HCT116 (cell line): Measurements from ENCODE around the gene MTMR6. TPM values are rescaled to one million over a fixed set of nuclear protein-coding genes. Genes with fewer than 3 reads are reported as not detected.

Experiments used
- ATAC-seq: fragments of 200-7000 bp; cut with Tn5 transposase; 2 replicates; pipeline ENCODE4 v1.9.1; 2020; ENCODE audit warnings: mild to moderate bottlenecking, moderate library complexity
- BruUV-seq: library from RNA; stranded (reverse); fragments of 400-500 nt; replicated peaks from 2 replicates; lab custom pipeline; 2021; lab: Mats Ljungman, UMichigan
- CTCF ChIA-PET: fragments of 300-600 bp; sonication (Branson Sonifier 250); formaldehyde crosslinking; loops from one replicate; lab custom pipeline; 2021; ENCODE audit warnings: antibody characterized with exemption; lab: Charles Lee
- POLR2A ChIA-PET: fragments of 300-600, 350-600 bp; sonication (Branson Sonifier 250); formaldehyde crosslinking; loops from one replicate; lab custom pipeline; 2021; ENCODE audit warnings: antibody characterized with exemption; lab: Charles Lee
- RAD21 ChIA-PET, 2 experiments: fragments of 300-600 bp; sonication (Branson Sonifier 250); formaldehyde crosslinking; loops; one replicate each; lab custom pipeline; 2023; ENCODE audit warnings: low total read pairs in 2 of 2; ENCODE audit not compliant: uncharacterized antibody in 2 of 2, unreplicated experiment in 2 of 2, low non-redundant PET in 1 of 2; lab: Charles Lee
- DNase-seq: peaks from one replicate; pipeline ENCODE4 v3.0.0-alpha.2; 2010; ENCODE audit warnings: low read depth, low spot score
- H2AFZ ChIP-seq: fragments of 200-600 bp; shearing (Covaris generic), sonication (generic); 2 replicates; pipeline ENCODE4 v1.6.1; 2017; ENCODE audit warnings: low read depth, mixed run types, mixed read lengths, antibody characterized with exemption, low read length; ENCODE audit not compliant: poor library complexity, severe bottlenecking
- H3K27ac ChIP-seq: 2 replicates; pipeline ENCODE4 v1.5.1; 2012; ENCODE audit warnings: low read depth, low read length
- H3K27me3 ChIP-seq: fragments of 200-600 bp; sonication (generic); 2 replicates; pipeline ENCODE4 v1.6.1; 2016; ENCODE audit warnings: mixed run types, low read length, mixed read lengths; ENCODE audit not compliant: insufficient read depth
- H3K36me3 ChIP-seq, 2 experiments: fragments of 200-500 bp in 1 of 2; fragments of 200-600 bp in 1 of 2; sonication (Bioruptor generic) in 1 of 2; sonication (generic) in 1 of 2; 2 replicates each; pipeline versions ENCODE4 v1.5.1 to v1.6.1; 2014 to 2016; ENCODE audit warnings: low read length in 2 of 2, inconsistent platforms in 1 of 2, mixed read lengths in 1 of 2, mixed run types in 1 of 2; ENCODE audit not compliant: insufficient read depth in 2 of 2, control insufficient read depth in 1 of 2
- H3K4me1 ChIP-seq, 2 experiments: fragments of 200-600 bp in 1 of 2; sonication (generic) in 1 of 2; 2 replicates each; pipeline versions ENCODE4 v1.5.1 to v1.6.1; 2012 to 2017; ENCODE audit warnings: low read length in 2 of 2, inconsistent platforms in 1 of 2, mild to moderate bottlenecking in 1 of 2, mixed read lengths in 1 of 2, mixed run types in 1 of 2, moderate library complexity in 1 of 2; ENCODE audit not compliant: insufficient read depth in 2 of 2, control insufficient read depth in 1 of 2
- H3K4me2 ChIP-seq: fragments of 200-600 bp; sonication (generic); 2 replicates; pipeline ENCODE4 v1.6.1; 2017; ENCODE audit warnings: mixed run types, low read length, mixed read lengths
- H3K4me3 ChIP-seq, 2 experiments: fragments of 200-600 bp in 1 of 2; sonication (generic) in 1 of 2; replicated peaks in 1 of 2; 2 replicates each; pipeline ENCODE4 v1.5.1; 2011 to 2016; ENCODE audit warnings: low read length in 2 of 2, control low read depth in 1 of 2, low read depth in 1 of 2, mild to moderate bottlenecking in 1 of 2, mixed read lengths in 1 of 2, mixed run types in 1 of 2
- H3K79me2 ChIP-seq: fragments of 200-600 bp; sonication (generic); 2 replicates; pipeline ENCODE4 v1.6.1; 2017; ENCODE audit warnings: mild to moderate bottlenecking, mixed run types, low read length, moderate library complexity, mixed read lengths; ENCODE audit not compliant: insufficient read depth
- H3K9ac ChIP-seq: fragments of 200-600 bp; sonication (generic); 2 replicates; pipeline ENCODE4 v1.6.1; 2016; ENCODE audit warnings: low read length, mixed read lengths
- H3K9me2 ChIP-seq: fragments of 200-600 bp; sonication (generic), shearing (Covaris generic); 2 replicates; pipeline ENCODE4 v1.6.1; 2017; ENCODE audit warnings: mixed run types, mild to moderate bottlenecking, moderate library complexity; ENCODE audit not compliant: insufficient read depth
- H3K9me3 ChIP-seq, 2 experiments: fragments of 200-500 bp in 1 of 2; fragments of 200-600 bp in 1 of 2; sonication (Bioruptor generic) in 1 of 2; sonication (generic) in 1 of 2; 2 replicates each; pipeline ENCODE4 v1.6.1; 2014 to 2017; ENCODE audit warnings: low read length in 2 of 2, mixed read lengths in 2 of 2, inconsistent platforms in 1 of 2, low read depth in 1 of 2, mild to moderate bottlenecking in 1 of 2, mixed run types in 1 of 2, moderate library complexity in 1 of 2; ENCODE audit not compliant: control insufficient read depth in 1 of 2, insufficient read depth in 1 of 2
- H4K20me1 ChIP-seq: fragments of 200-600 bp; sonication (generic), shearing (Covaris generic); 2 replicates; pipeline ENCODE4 v1.6.1; 2017; ENCODE audit warnings: mixed run types, mild to moderate bottlenecking, moderate library complexity; ENCODE audit not compliant: insufficient read depth
- ATF3 ChIP-seq: IDR thresholded peaks from 2 replicates; pipeline ENCODE4 v1.6.1; 2012
- CEBPB ChIP-seq: IDR thresholded peaks from 2 replicates; pipeline ENCODE4 v1.6.1; 2012; ENCODE audit warnings: low read depth
- CTCF ChIP-seq, 3 experiments: fragments of 200-600 bp in 1 of 3; sonication (generic) in 1 of 3; IDR thresholded peaks in 2 of 3; conservative IDR thresholded peaks in 1 of 3; 2 replicates each; pipeline ENCODE4 v1.5.1; 2012 to 2017; ENCODE audit warnings: low read depth in 2 of 3, low read length in 2 of 3, antibody characterized with exemption in 1 of 3, borderline replicate concordance in 1 of 3, control low read depth in 1 of 3, mild to moderate bottlenecking in 1 of 3, mixed read lengths in 1 of 3, mixed run types in 1 of 3, moderate library complexity in 1 of 3; ENCODE audit not compliant: insufficient read depth in 1 of 3
- EGR1 ChIP-seq: IDR thresholded peaks from 2 replicates; pipeline ENCODE4 v1.6.1; 2012; ENCODE audit warnings: low read depth
- ELF1 ChIP-seq: IDR thresholded peaks from 2 replicates; pipeline ENCODE4 v1.6.1; 2012; ENCODE audit warnings: low read depth, borderline replicate concordance
- EZH2 ChIP-seq: fragments of 200-600 bp; sonication (generic); IDR thresholded peaks from 2 replicates; pipeline ENCODE4 v1.6.1; 2017; ENCODE audit warnings: antibody characterized with exemption, mixed run types
- FOSL1 ChIP-seq: IDR thresholded peaks from 2 replicates; pipeline ENCODE4 v1.6.1; 2012; ENCODE audit warnings: low read depth
- JUND ChIP-seq: IDR thresholded peaks from 2 replicates; pipeline ENCODE4 v1.6.1; 2012
- MAX ChIP-seq: IDR thresholded peaks from 2 replicates; pipeline ENCODE4 v1.6.1; 2012
- SIN3A ChIP-seq: IDR thresholded peaks from 2 replicates; pipeline ENCODE4 v1.6.1; 2012; ENCODE audit warnings: low read depth
- SP1 ChIP-seq: IDR thresholded peaks from 2 replicates; pipeline ENCODE4 v1.6.1; 2012; ENCODE audit warnings: low read depth
- SRF ChIP-seq: IDR thresholded peaks from 2 replicates; pipeline ENCODE4 v1.6.1; 2012; ENCODE audit warnings: low read depth
- ZBTB33 ChIP-seq: IDR thresholded peaks from 2 replicates; pipeline ENCODE4 v1.6.1; 2011; ENCODE audit warnings: mild to moderate bottlenecking, low read length, moderate library complexity; ENCODE audit not compliant: insufficient replicate concordance; ENCODE audit errors: extremely low read depth
- ZFX ChIP-seq: fragments of 450-650 bp; IDR thresholded peaks from 2 replicates; pipeline ENCODE4 v1.6.1; 2017
- ZNF274 ChIP-seq: fragments of 200-500 bp; sonication (Bioruptor generic); IDR thresholded peaks from 2 replicates; pipeline ENCODE4 v1.6.1; 2014; ENCODE audit warnings: mild to moderate bottlenecking, low read depth, low read length, inconsistent platforms
- intact Hi-C: fragments of 100-400 bp; cut with micrococcal nuclease; formaldehyde crosslinking; loops from 2 replicates; pipeline ENCODE4 v1.10.0; 2022
- total RNA-seq: library from RNA; stranded (reverse); gene quantifications from one replicate; pipeline ENCODE4 v1.2.1, GENCODE V29; 2021; ENCODE audit not compliant: unreplicated experiment

Gene MTMR6
- total RNA-seq, 1 experiment from 2014 or later = 11.4 TPM

GRCh38 chr13:25267715-25268114 is 19.6 kb downstream of the MTMR6 start:
- H3K4me2 ChIP-seq = no peak overlapping the region
- no peaks in the 10 kb centered on the region for H3K27me3 ChIP-seq
- H3K4me3 ChIP-seq = no peak overlapping the region
- peaks cover 0 to 16% of the 10 kb centered on the region in 2 experiments; a peak in 2 of 4 replicates for H3K36me3 ChIP-seq
- H2AFZ ChIP-seq = no peak overlapping the region
- TF ChIP-seq ZFX (no peak), JUND (no peak), MAX (no peak), SP1 (no peak), EGR1 (no peak), CTCF (IDR thresholded peaks at IDR 0.05 in 2 of 3, conservative IDR thresholded peaks at IDR 0.05 in 1 of 3; ENCODE audit: borderline replicate concordance in 1 of 3, insufficient read depth in 1 of 3, low read depth in 2 of 3, low read length in 2 of 3) (peak in 2 of 3 experiments; percentile 14 to 21; a peak in 1 of 6 replicates)
- TF ChIP-seq, all 23 proteins: peak for 1
- ChIA-PET RAD21 (no interaction called here), CTCF (no interaction called here), POLR2A (no interaction called here)
- ATAC-seq (peak; percentile 66), DNase-seq (no peak)
- H3K27ac ChIP-seq = no peak overlapping the region
- H3K4me1 ChIP-seq = no peaks in the 10 kb centered on the region
- intact Hi-C loops = no loop called here
- H3K79me2 ChIP-seq = no peaks in the 10 kb centered on the region
- no peaks in the 10 kb centered on the region for H3K9me2 ChIP-seq
- no peak overlapping the region for H3K9ac ChIP-seq
- H4K20me1 ChIP-seq = no peaks in the 10 kb centered on the region
- no TSS peak for BruUV-seq
- no peaks in the 10 kb centered on the region for H3K9me3 ChIP-seq

- Histone ChIP-seq H4K20me1 (no peaks in the 10 kb centered on the region), H3K9me3 (no peaks in the 10 kb centered on the region), H3K36me3 (peaks cover 0 to 13% of the 10 kb centered on the region in 2 experiments; a peak in 2 of 4 replicates), H3K4me2 (no peak overlapping the region), H3K79me2 (no peaks in the 10 kb centered on the region), H3K4me3 (no peak overlapping the region), H3K9me2 (no peaks in the 10 kb centered on the region), H3K4me1 (no peaks in the 10 kb centered on the region), H3K27ac (no peak overlapping the region), H3K27me3 (no peaks in the 10 kb centered on the region), H2AFZ (no peak overlapping the region), H3K9ac (no peak overlapping the region)
- BruUV-seq = no TSS peak
- ATAC-seq = no peak
- DNase-seq = no peak
- intact Hi-C loops = no loop called here
- POLR2A ChIA-PET = no interaction called here
- RAD21 ChIA-PET = no interaction called here
- CTCF ChIA-PET = no interaction called here
- TF ChIP-seq ZBTB33 = no peak
- no peak for TF ChIP-seq SIN3A
- no peak for TF ChIP-seq EZH2
- TF ChIP-seq JUND = no peak
- TF ChIP-seq FOSL1 = no peak
- no peak for TF ChIP-seq ELF1
- no peak for TF ChIP-seq CTCF (IDR thresholded peaks at IDR 0.05 in 2 of 3, conservative IDR thresholded peaks at IDR 0.05 in 1 of 3; ENCODE audit: borderline replicate concordance in 1 of 3, insufficient read depth in 1 of 3, low read depth in 2 of 3, low read length in 2 of 3)
- TF ChIP-seq CEBPB = no peak
- TF ChIP-seq ZNF274 = no peak
- no peak for TF ChIP-seq SRF
- no peak for TF ChIP-seq ATF3
Observed at GRCh38 chr13:25266706-25267105, 20.6 kb downstream of the MTMR6 start.
